GM21447 (cell line): ENCODE measurements around the gene IL11.

Experiments used
- ATAC-seq: cut with Tn5 transposase; IDR thresholded peaks from one replicate; pipeline ENCODE4 v1.9.1; 2021; ENCODE audit not compliant: unreplicated experiment

IL11 gene

DNA sequence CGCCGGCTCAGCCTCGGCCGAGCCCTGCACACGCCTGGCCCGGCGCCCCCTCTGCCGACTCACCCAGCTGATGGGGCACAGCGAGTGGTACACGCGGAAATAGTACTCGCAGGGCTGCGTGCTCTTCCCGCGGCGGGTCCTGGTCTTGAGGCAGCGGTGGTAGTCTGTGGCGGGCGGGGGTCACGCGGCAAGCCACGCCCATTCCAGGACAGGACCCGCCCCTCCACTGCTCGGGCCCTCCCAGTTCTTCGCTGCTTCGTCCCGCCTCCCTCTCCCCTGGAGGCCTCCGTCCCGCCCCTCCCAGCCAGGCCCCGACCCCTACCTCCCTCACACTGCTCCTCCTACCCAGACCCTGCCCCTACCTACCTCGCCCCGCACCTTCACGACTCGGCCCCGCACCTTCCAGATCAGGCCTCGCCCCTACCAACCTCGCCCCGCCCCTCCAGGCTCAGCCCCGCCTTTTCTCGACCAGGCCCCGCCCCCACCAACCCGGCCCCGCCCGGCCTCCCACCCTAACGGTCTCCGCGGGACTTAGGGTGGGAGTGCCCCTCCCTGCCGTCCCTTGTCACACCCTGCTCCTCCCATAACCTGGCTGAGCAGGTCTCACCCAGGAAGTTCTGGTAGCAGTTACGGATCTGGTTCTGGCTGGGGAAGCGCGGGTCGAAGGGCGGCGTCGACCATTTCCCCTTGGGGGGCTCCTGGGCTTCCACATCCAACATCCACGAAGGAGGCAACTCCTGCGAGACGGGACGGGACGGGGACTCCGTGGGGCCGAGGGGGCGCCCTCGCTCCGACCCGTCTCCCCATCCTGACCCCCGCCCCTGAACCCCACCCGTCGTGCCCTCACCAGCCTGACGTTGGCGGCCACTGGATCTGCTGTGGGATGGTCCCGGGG, 16.2 kb downstream of the IL11 start:
- ATAC-seq, result no peak

DNA sequence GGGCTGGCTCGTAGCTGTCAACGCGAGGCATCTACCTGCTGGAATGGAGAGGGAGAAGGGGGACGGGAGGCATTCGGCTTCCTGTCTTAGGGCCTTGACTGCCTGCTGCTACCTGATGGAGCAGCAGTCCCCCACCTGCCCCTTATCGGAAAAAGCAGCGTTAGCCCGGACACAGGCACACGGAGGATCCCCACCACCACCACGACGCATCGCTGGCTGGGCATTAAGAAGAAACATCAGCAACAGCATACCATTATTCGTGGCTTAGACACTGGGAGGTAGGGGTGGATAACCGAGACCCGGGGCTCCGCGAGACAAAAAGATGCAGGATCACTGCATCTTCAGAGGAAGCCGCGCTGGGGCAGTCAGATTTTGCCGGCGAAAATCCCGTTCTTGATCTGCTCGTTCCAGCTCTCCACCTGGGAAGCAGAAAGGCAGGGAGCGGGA, 16.9 kb downstream of the IL11 start:
- no peak for ATAC-seq

DNA sequence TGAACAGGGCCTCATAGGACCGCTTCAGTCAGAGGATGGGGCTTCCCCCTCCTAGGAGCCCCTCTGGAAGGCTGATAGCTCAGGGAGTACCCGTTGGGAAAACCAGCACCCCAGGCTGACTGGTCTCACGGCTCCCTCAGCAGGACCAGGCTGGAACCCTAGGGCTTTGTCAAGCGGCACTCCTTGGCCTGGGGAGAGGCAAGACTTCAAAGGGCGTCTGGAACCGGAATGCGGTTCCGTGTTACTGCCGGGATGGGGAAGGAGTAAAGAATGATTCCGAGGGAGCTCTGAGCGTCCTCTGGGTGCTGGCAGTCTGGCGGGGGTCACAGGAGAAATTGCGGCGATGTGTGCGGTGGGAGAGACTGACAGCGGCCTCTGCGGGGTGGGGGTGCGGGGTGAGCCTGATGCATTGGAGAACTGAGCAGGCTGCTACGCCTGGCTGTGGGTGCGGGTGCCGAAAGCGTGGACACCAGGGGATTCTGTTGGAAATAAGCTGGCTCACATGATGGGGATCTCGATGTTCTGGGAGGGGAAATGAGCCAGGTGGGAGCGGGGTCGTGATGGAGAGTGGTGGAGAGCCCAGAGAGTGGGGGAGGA, 17.6 kb downstream of the IL11 start:
- no peak for ATAC-seq

DNA sequence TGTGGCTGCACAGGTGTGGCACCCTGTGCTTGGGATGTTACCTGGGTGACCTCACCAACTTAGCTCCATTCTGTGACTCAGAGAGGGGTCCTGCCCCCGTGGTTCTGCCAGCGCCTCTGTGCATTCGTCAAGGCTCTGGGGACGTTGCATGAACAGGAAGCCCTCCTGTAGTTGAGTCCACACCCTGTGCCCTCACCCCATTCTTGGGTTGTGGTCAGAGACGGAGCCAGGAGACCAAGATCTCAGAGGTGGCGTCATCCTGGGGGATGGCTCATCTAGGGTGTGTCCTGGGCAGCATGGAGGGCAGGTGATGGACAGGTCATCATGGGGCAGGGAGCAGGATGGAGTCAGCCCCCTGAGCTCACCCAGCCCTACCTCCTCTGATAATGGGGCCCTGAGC, 18.2 kb downstream of the IL11 start:
- ATAC-seq, result no peak

- ATAC-seq, result no peak
Observed at GRCh38 chr19:55350620-55351315, 19.5 kb downstream of the IL11 start.

GRCh38 chr19:55348317-55349034, 21.8 kb downstream of the IL11 start:
- ATAC-seq, result no peak

GRCh38 chr19:55347442-55348009, 22.7 kb downstream of the IL11 start:
- ATAC-seq, result no peak

- no peak for ATAC-seq
Observed at GRCh38 chr19:55346725-55347441, 23.4 kb downstream of the IL11 start.

GRCh38 chr19:55345818-55346724, 24.2 kb downstream of the IL11 start:
- no peak for ATAC-seq

GRCh38 chr19:55345101-55345817, 25.0 kb downstream of the IL11 start:
- no peak for ATAC-seq

GRCh38 chr19:55344444-55344843, 25.8 kb downstream of the IL11 start:
- no peak for ATAC-seq

- ATAC-seq, result no peak
Observed at GRCh38 chr19:55341595-55342531, 28.4 kb downstream of the IL11 start.

DNA sequence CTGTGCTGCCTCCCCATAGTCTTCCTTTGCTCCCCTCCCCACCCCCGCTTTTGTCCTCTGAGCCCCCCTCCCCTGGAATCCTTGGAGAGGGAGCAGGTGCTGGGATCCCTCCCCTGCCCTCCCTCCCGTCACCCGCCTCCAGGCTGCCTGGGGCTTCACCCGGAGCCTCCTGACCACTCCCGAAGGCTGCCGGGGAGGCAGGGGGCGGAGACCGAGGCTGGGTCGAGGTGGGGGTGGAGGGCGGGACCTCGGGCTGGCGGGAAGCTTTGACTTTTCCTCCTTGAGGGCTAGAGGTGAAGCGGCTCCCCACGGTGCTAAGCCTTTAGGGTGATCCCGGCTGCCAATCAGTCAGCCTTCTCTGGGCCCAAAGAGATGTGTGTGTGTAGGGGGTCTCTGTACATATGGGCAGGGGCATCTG, 29.1 kb downstream of the IL11 start:
- ATAC-seq, result no peak

- no peak for ATAC-seq
Observed at GRCh38 chr19:55340784-55341147, 29.5 kb downstream of the IL11 start.

GRCh38 chr19:55339889-55340783, 30.1 kb downstream of the IL11 start:
- no peak for ATAC-seq

DNA sequence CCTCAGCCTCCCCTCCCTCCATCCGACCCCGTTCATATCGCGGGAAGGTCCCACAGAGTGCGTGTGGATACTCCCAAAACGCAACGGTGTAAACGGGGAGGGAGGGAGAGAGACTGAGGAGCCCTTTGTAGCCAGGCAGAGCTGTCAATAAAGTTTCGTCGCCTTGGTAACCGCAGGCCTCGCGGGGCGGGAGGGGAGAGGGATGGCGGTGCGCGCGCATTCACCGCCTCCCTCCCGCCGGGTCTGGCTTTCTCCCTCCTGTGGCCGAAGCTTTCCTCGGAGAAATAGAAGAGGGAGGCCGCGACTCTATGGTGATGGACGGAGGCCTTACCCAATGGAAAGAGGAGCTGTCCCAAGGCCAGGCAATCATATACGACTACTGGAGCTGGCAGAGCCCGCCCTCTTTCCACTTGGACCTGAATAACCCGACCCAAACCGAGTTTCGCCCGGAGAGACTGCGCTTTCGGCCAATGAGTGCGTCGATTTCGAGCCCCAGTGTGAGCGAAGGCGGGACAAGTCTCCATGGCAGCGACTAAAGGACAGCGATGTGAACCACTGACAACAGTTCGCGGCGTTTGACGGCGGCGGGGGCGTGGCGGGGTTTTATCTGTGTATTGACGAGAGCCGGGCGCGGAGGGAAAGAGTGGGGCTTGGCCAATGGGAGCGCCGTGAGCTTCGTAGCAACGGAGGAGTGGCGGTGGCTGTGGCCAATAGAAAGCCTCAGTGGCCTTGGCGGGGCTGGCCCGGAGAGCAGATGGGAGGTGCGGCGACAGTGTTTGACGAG, 31.0 kb downstream of the IL11 start, which contains the start of gene KMT5C:
Gene KMT5C, plus strand, starts transcription at position 772 of the 784 bp plus-strand sequence. CDS start 2,061 bp downstream, outside the sequence.
- peak; percentile 79 for ATAC-seq
